Loucy (cell line): ENCODE measurements around the gene CMTM8.

ENCODE experiments used
- H2AFZ ChIP-seq: fragments of 200-600 bp; sonication (generic); 2 replicates; pipeline ENCODE4 v1.6.0; 2016; ENCODE audit warnings: antibody characterized with exemption, mild to moderate bottlenecking, low read length, moderate library complexity
- H3F3A ChIP-seq: fragments of 200-600 bp; 2 replicates; pipeline ENCODE4 v1.6.0; 2016; ENCODE audit warnings: antibody characterized with exemption, low read depth, mild to moderate bottlenecking
- H3K27me3 ChIP-seq: fragments of 200-600 bp; sonication (generic); 2 replicates; pipeline ENCODE4 v1.6.1; 2014; ENCODE audit warnings: low read length, mild to moderate bottlenecking; ENCODE audit not compliant: insufficient read depth, poor library complexity, severe bottlenecking
- H3K36me3 ChIP-seq: fragments of 200-600 bp; sonication (generic); 2 replicates; pipeline ENCODE4 v1.6.1; 2016; ENCODE audit warnings: low read length; ENCODE audit not compliant: insufficient read depth
- H3K4me1 ChIP-seq: fragments of 200-600 bp; sonication (generic); 2 replicates; pipeline ENCODE4 v1.5.1; 2014; ENCODE audit warnings: low read length, mild to moderate bottlenecking; ENCODE audit not compliant: insufficient read depth, poor library complexity, severe bottlenecking
- H3K4me2 ChIP-seq: fragments of 200-600 bp; sonication (generic); 2 replicates; pipeline ENCODE4 v1.6.0; 2014; ENCODE audit warnings: antibody characterized with exemption, low read length, low read depth, mild to moderate bottlenecking; ENCODE audit not compliant: poor library complexity, severe bottlenecking
- H3K4me3 ChIP-seq: fragments of 200-600 bp; sonication (generic); 2 replicates; pipeline ENCODE4 v1.5.1; 2014; ENCODE audit warnings: low read length, mild to moderate bottlenecking, mixed read lengths; ENCODE audit not compliant: poor library complexity, severe bottlenecking
- H3K79me2 ChIP-seq: fragments of 200-600 bp; sonication (generic); 2 replicates; pipeline ENCODE4 v1.6.1; 2014; ENCODE audit warnings: low read length; ENCODE audit not compliant: insufficient read depth
- H3K9ac ChIP-seq: fragments of 200-600 bp; sonication (generic); 2 replicates; pipeline ENCODE4 v1.6.0; 2014; ENCODE audit warnings: mild to moderate bottlenecking, low read depth, low read length, moderate library complexity; ENCODE audit not compliant: poor library complexity, severe bottlenecking
- H3K9me2 ChIP-seq: fragments of 200-600 bp; sonication (generic); replicated peaks from 2 replicates; pipeline ENCODE4 v1.6.1; 2016; ENCODE audit warnings: low read depth, low read length, mixed read lengths
- H3K9me3 ChIP-seq: fragments of 200-600 bp; sonication (generic); 2 replicates; pipeline ENCODE4 v1.6.1; 2014; ENCODE audit warnings: mild to moderate bottlenecking, antibody characterized with exemption, low read length, low read depth; ENCODE audit not compliant: insufficient read depth
- H4K20me1 ChIP-seq: fragments of 200-600 bp; sonication (generic); 2 replicates; pipeline ENCODE4 v1.6.0; 2014; ENCODE audit warnings: antibody characterized with exemption, low read length, mild to moderate bottlenecking; ENCODE audit not compliant: insufficient read depth, poor library complexity, severe bottlenecking
- CTCF ChIP-seq: fragments of 200-600 bp; sonication (generic); conservative IDR thresholded peaks from 2 replicates; pipeline ENCODE4 v1.5.1; 2014; ENCODE audit warnings: mild to moderate bottlenecking, antibody characterized with exemption, low read length
- EZH2phosphoT487 ChIP-seq: fragments of 200-600 bp; IDR thresholded peaks from 2 replicates; pipeline ENCODE4 v1.6.1; 2018; ENCODE audit warnings: antibody characterized with exemption, mild to moderate bottlenecking, moderate library complexity, borderline replicate concordance

Gene CMTM8

GRCh38 chr3:32197991-32198390 is 40.5 kb upstream of the CMTM8 start:
- no peaks in the 10 kb centered on the region for H3K79me2 ChIP-seq
- no peaks in the 10 kb centered on the region for H3K4me1 ChIP-seq
- H3K4me2 ChIP-seq: no peak overlapping the region
- no peak overlapping the region for H3K4me3 ChIP-seq
- no peaks in the 10 kb centered on the region for H3K9me2 ChIP-seq
- no peaks in the 10 kb centered on the region for H3K9me3 ChIP-seq
- no peak overlapping the region for H2AFZ ChIP-seq
- no peaks in the 10 kb centered on the region for H3K27me3 ChIP-seq
- no peaks in the 10 kb centered on the region for H4K20me1 ChIP-seq
- H3K36me3 ChIP-seq: no peaks in the 10 kb centered on the region
- H3F3A ChIP-seq: no peaks in the 10 kb centered on the region
- H3K9ac ChIP-seq: no peak overlapping the region
- TF ChIP-seq EZH2phosphoT487 (no peak), CTCF (no peak)

GRCh38 chr3:32198714-32199113 is 39.8 kb upstream of the CMTM8 start:
- H4K20me1 ChIP-seq: no peaks in the 10 kb centered on the region
- H3K4me1 ChIP-seq: no peaks in the 10 kb centered on the region
- H3K36me3 ChIP-seq: no peaks in the 10 kb centered on the region
- H3K9ac ChIP-seq: no peak overlapping the region
- H3K4me2 ChIP-seq: no peak overlapping the region
- no peaks in the 10 kb centered on the region for H3K9me3 ChIP-seq
- no peak overlapping the region for H3K4me3 ChIP-seq
- no peak overlapping the region for H2AFZ ChIP-seq
- no peaks in the 10 kb centered on the region for H3F3A ChIP-seq
- no peaks in the 10 kb centered on the region for H3K79me2 ChIP-seq
- H3K27me3 ChIP-seq: no peaks in the 10 kb centered on the region
- TF ChIP-seq EZH2phosphoT487 (no peak), CTCF (no peak)
- H3K9me2 ChIP-seq: no peaks in the 10 kb centered on the region

GRCh38 chr3:32200490-32200889 is 38.0 kb upstream of the CMTM8 start:
- Histone ChIP-seq H3K4me2 (no peak overlapping the region), H3F3A (no peaks in the 10 kb centered on the region), H2AFZ (no peak overlapping the region), H3K9ac (no peak overlapping the region), H3K4me3 (no peak overlapping the region), H3K9me2 (no peaks in the 10 kb centered on the region), H3K79me2 (no peaks in the 10 kb centered on the region), H3K36me3 (no peaks in the 10 kb centered on the region), H3K27me3 (no peaks in the 10 kb centered on the region), H4K20me1 (no peaks in the 10 kb centered on the region), H3K9me3 (no peaks in the 10 kb centered on the region), H3K4me1 (no peaks in the 10 kb centered on the region)
- no peak for TF ChIP-seq EZH2phosphoT487
- no peak for TF ChIP-seq CTCF
